ENCODE measurements around the gene EFCAB5. TPM values are rescaled to one million over a fixed set of nuclear protein-coding genes. Genes with fewer than 3 reads are reported as not detected.

The EFCAB5 gene
- total RNA-seq, 1 experiment from 2014 or later: 0.07 TPM

DNA sequence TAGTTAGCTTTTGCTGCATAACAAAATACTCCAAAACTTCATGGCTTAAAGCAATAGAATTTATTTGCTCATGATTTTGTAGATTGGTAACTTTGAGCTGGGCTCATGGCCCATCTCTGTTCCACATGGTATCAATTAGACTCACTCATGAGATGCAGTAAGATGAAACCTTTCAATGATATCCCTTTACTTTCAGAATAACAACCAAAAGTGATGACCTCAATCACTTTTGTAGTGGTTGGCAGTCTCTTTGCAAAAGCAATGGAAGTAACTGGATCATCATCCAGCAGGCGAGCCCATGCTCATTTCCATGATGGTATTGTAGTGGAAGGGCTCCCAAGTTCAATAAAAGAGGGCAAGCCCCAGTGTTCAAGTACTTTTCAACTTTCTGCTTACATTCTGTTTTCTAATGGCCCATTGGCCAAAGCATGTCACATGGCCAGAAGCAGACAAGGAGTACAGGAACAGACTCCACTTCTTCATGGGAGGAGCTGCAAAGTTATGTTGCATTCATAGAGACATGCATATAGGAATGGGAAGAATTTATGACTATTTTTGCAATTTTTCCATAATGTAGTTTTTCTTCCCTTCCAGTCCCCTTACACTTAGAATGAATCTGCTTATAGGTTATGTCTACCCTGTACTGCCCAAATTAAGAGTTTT, 41.7 kb downstream of the EFCAB5 start:
- POLR2A ChIA-PET (ENCODE audit: unreplicated experiment): no interaction called here
- CTCF ChIA-PET: no interaction called here
- no peak overlapping the region for H3K4me2 ChIP-seq (ENCODE audit: low read length)
- DNase-seq: no peak
- H3F3A ChIP-seq (ENCODE audit: low read length, unreplicated experiment): no peaks in the 10 kb centered on the region
- BruUV-seq (replicated peaks): no TSS peak
- no peak overlapping the region for H3K27ac ChIP-seq (ENCODE audit: low read length)
- no peaks in the 10 kb centered on the region for H3K79me2 ChIP-seq (ENCODE audit: low read length)
- H3K36me3 ChIP-seq (ENCODE audit: low read depth, low read length): no peaks in the 10 kb centered on the region
- H3K4me3 ChIP-seq (ENCODE audit: low read length): no peak overlapping the region
- no peak overlapping the region for H2AFZ ChIP-seq (ENCODE audit: low read length)
- no peaks in the 10 kb centered on the region for H3K4me1 ChIP-seq (ENCODE audit: insufficient read depth, low read length)
- H3K27me3 ChIP-seq (ENCODE audit: low read length): no peaks in the 10 kb centered on the region
- H3K9me2 ChIP-seq (replicated peaks; ENCODE audit: low read length): no peaks in the 10 kb centered on the region
- no peaks in the 10 kb centered on the region for H4K20me1 ChIP-seq (ENCODE audit: low read length)
- no peak for ATAC-seq
- no peak for TF ChIP-seq EZH2phosphoT487 (IDR thresholded peaks at IDR 0.05; ENCODE audit: borderline replicate concordance, low read length)
- no peak for TF ChIP-seq EZH2 (IDR thresholded peaks at IDR 0.05; ENCODE audit: low read length, unreplicated experiment)
- TF ChIP-seq, protein P1, sequence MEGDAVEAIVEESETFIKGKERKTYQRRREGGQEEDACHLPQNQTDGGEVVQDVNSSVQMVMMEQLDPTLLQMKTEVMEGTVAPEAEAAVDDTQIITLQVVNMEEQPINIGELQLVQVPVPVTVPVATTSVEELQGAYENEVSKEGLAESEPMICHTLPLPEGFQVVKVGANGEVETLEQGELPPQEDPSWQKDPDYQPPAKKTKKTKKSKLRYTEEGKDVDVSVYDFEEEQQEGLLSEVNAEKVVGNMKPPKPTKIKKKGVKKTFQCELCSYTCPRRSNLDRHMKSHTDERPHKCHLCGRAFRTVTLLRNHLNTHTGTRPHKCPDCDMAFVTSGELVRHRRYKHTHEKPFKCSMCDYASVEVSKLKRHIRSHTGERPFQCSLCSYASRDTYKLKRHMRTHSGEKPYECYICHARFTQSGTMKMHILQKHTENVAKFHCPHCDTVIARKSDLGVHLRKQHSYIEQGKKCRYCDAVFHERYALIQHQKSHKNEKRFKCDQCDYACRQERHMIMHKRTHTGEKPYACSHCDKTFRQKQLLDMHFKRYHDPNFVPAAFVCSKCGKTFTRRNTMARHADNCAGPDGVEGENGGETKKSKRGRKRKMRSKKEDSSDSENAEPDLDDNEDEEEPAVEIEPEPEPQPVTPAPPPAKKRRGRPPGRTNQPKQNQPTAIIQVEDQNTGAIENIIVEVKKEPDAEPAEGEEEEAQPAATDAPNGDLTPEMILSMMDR (conservative IDR thresholded peaks at IDR 0.05; ENCODE audit: low read depth, low read length): no peak
- H3K9me3 ChIP-seq (ENCODE audit: low read length): no peaks in the 10 kb centered on the region
- intact Hi-C loops (cut with micrococcal nuclease): no loop called here
- no peak overlapping the region for H3K9ac ChIP-seq (ENCODE audit: low read length)

DNA sequence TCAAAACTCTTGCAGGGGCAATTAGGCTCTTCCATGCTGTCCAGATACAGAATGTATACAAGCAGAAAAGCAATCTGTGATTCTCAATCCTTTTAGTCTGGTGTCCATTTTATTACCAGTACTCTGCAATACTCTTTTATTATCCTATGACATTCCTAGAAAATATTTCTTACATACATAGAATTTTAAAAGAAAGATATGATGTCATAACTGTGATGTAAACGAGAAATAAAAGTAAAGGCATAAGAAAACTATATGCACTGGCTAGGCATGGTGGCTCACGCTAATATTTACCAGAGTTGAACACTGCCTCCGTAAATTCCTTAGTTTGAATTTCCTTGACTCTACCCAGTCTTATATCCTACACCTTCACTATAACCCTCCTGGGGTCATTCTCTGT, 55.0 kb downstream of the EFCAB5 start:
- Histone ChIP-seq H3K79me2 (ENCODE audit: low read length) (no peaks in the 10 kb centered on the region), H3K9me3 (ENCODE audit: low read length) (no peaks in the 10 kb centered on the region), H3K27ac (ENCODE audit: low read length) (no peak overlapping the region), H2AFZ (ENCODE audit: low read length) (no peak overlapping the region), H3K9me2 (replicated peaks; ENCODE audit: low read length) (no peaks in the 10 kb centered on the region), H3K4me2 (ENCODE audit: low read length) (no peak overlapping the region), H3K9ac (ENCODE audit: low read length) (no peak overlapping the region), H3K4me3 (ENCODE audit: low read length) (no peak overlapping the region), H3K36me3 (ENCODE audit: low read depth, low read length) (no peaks in the 10 kb centered on the region), H4K20me1 (ENCODE audit: low read length) (no peaks in the 10 kb centered on the region), H3K4me1 (ENCODE audit: insufficient read depth, low read length) (peaks cover 13% of the 10 kb centered on the region), H3F3A (ENCODE audit: low read length, unreplicated experiment) (no peaks in the 10 kb centered on the region), H3K27me3 (ENCODE audit: low read length) (no peaks in the 10 kb centered on the region)
- CTCF ChIA-PET: no interaction called here
- ATAC-seq (no peak), DNase-seq (no peak)
- intact Hi-C loops (cut with micrococcal nuclease): no loop called here
- BruUV-seq (replicated peaks): no TSS peak
- TF ChIP-seq EZH2phosphoT487 (IDR thresholded peaks at IDR 0.05; ENCODE audit: borderline replicate concordance, low read length) (no peak), EZH2 (IDR thresholded peaks at IDR 0.05; ENCODE audit: low read length, unreplicated experiment) (no peak)
- TF ChIP-seq, protein P1 (conservative IDR thresholded peaks at IDR 0.05; ENCODE audit: low read depth, low read length): no peak
- POLR2A ChIA-PET (ENCODE audit: unreplicated experiment): no interaction called here

DNA sequence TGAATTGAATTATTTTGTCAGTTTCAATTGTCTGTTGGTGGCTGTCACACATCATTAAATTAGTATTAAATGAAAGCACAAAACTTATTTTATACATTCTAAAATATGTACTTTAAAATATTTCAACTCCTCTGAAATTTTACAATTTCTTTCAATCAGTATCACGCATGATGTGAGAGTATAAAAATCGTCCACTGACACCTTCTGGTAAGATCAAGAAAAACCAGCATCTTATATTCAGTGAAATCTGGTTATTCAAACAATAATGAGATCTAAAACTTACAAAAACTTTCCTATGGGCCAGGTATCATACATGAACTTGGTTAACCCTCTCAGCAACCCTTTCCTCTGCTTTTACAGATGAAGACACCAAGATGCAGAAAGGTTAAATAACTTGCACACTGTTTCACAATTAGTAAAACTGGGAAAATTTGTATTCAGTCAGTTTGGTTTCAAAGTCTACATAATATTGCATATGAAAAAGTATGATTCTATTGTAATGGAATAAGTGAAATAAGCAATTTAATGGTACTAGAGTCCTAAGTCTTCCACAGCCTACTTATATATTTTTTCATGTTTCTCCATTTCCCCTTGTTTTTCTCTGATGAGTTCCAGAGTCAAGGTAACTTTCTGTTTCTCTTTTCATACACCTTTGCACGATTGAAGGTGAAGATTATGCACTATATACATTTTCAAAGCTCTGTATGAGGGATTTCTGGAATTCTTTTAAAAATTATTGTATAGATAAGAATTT, 58.7 kb downstream of the EFCAB5 start:
- DNase-seq (peak; percentile 20), ATAC-seq (peak; percentile 51)
- Histone ChIP-seq H3F3A (ENCODE audit: low read length, unreplicated experiment) (no peaks in the 10 kb centered on the region), H3K9ac (ENCODE audit: low read length) (no peak overlapping the region), H3K4me2 (ENCODE audit: low read length) (peak overlapping the region; percentile 69), H3K4me1 (ENCODE audit: insufficient read depth, low read length) (peaks cover 13% of the 10 kb centered on the region), H3K9me2 (replicated peaks; ENCODE audit: low read length) (no peaks in the 10 kb centered on the region), H3K36me3 (ENCODE audit: low read depth, low read length) (no peaks in the 10 kb centered on the region), H2AFZ (ENCODE audit: low read length) (no peak overlapping the region), H4K20me1 (ENCODE audit: low read length) (no peaks in the 10 kb centered on the region), H3K27me3 (ENCODE audit: low read length) (no peaks in the 10 kb centered on the region), H3K9me3 (ENCODE audit: low read length) (no peaks in the 10 kb centered on the region), H3K79me2 (ENCODE audit: low read length) (no peaks in the 10 kb centered on the region), H3K4me3 (ENCODE audit: low read length) (no peak overlapping the region), H3K27ac (ENCODE audit: low read length) (no peak overlapping the region)
- intact Hi-C loops (cut with micrococcal nuclease): loop anchor here (5.0 kb wide), 1 partner anchor 68 kb away; the partner anchor contains the start of gene SSH2
- CTCF ChIA-PET: no interaction called here
- no TSS peak for BruUV-seq (replicated peaks)
- TF ChIP-seq EZH2 (IDR thresholded peaks at IDR 0.05; ENCODE audit: low read length, unreplicated experiment): no peak
- TF ChIP-seq, protein P1 (conservative IDR thresholded peaks at IDR 0.05; ENCODE audit: low read depth, low read length): peak; percentile 37
- POLR2A ChIA-PET (ENCODE audit: unreplicated experiment): no interaction called here
